ENCODE measurements around the gene CSTF2T. TPM values are rescaled to one million over a fixed set of nuclear protein-coding genes. Genes with fewer than 3 reads are reported as not detected.
"Not testable (repeated sequence)": the region's sequence is repeated elsewhere in the genome, so short reads cannot be mapped to it uniquely, and the experiment has no call there.

Gene CSTF2T
- total and polyA plus RNA-seq, 3 donors from 2014 or later, result 15.6 to 21.8 (median 19.0) TPM

GRCh38 chr10:51694086-51694768 is 5.2 kb downstream of the CSTF2T start:
- peaks cover 15% of the 10 kb centered on the region for H3K4me1 ChIP-seq
- no peak for DNase-seq
- no peaks in the 10 kb centered on the region for H3K36me3 ChIP-seq (ENCODE audit: low read depth, missing control alignments)
- no peak for TF ChIP-seq POLR2A (IDR thresholded peaks at IDR 0.05)
- TF ChIP-seq CTCF (IDR thresholded peaks at IDR 0.05), result no peak
- 65 to 69% methylated on average over 5 of the region's 5 CpGs for WGBS, 2 donors
- intact Hi-C loops (cut with DNase I; ENCODE audit: low total_unique reads), result no loop called here
- H3K27ac ChIP-seq, result no peak overlapping the region
- H3K27me3 ChIP-seq, result no peaks in the 10 kb centered on the region
- no peaks in the 10 kb centered on the region for H3K9me3 ChIP-seq
- no peak overlapping the region for H3K4me3 ChIP-seq

GRCh38 chr10:51691135-51691534 is 8.3 kb downstream of the CSTF2T start:
- Histone ChIP-seq H3K27me3 (no peaks in the 10 kb centered on the region), H3K4me3 (no peak overlapping the region), H3K36me3 (ENCODE audit: low read depth, missing control alignments) (no peaks in the 10 kb centered on the region), H3K27ac (no peak overlapping the region), H3K4me1 (peaks cover under 1% of the 10 kb centered on the region), H3K9me3 (no peaks in the 10 kb centered on the region)
- DNase-seq, result no peak
- intact Hi-C loops (cut with DNase I; ENCODE audit: low total_unique reads), result no loop called here
- 51 to 54% methylated on average over 4 of the region's 4 CpGs for WGBS, 2 donors
- TF ChIP-seq CTCF (IDR thresholded peaks at IDR 0.05), result no peak
- no peak for TF ChIP-seq POLR2A (IDR thresholded peaks at IDR 0.05)

GRCh38 chr10:51689536-51689935 is 9.9 kb downstream of the CSTF2T start:
- Histone ChIP-seq H3K27me3 (no peaks in the 10 kb centered on the region), H3K27ac (no peak overlapping the region), H3K9me3 (no peaks in the 10 kb centered on the region), H3K4me3 (no peak overlapping the region), H3K36me3 (ENCODE audit: low read depth, missing control alignments) (no peaks in the 10 kb centered on the region), H3K4me1 (no peaks in the 10 kb centered on the region)
- intact Hi-C loops (cut with DNase I; ENCODE audit: low total_unique reads), result no loop called here
- TF ChIP-seq POLR2A (IDR thresholded peaks at IDR 0.05), result no peak
- TF ChIP-seq CTCF (IDR thresholded peaks at IDR 0.05), result no peak
- WGBS, 2 donors, result 91 to 96% methylated on average over 3 of the region's 3 CpGs
- no peak for DNase-seq

GRCh38 chr10:51688826-51689225 is 10.6 kb downstream of the CSTF2T start:
- WGBS, 2 donors, result 85 to 93% methylated on average over 2 of the region's 2 CpGs
- H3K27me3 ChIP-seq; intact Hi-C loops (cut with DNase I; ENCODE audit: low total_unique reads); H3K4me1 ChIP-seq; DNase-seq; H3K36me3 ChIP-seq (ENCODE audit: low read depth, missing control alignments); H3K27ac ChIP-seq; H3K9me3 ChIP-seq; H3K4me3 ChIP-seq: not testable (repeated sequence)

- TF ChIP-seq CTCF (IDR thresholded peaks at IDR 0.05), result no peak
- no peak for TF ChIP-seq POLR2A (IDR thresholded peaks at IDR 0.05)
- intact Hi-C loops (cut with DNase I; ENCODE audit: low total_unique reads), result no loop called here
- 88 to 90% methylated on average over 1 of the region's 1 CpG for WGBS, 2 donors
- no peaks in the 10 kb centered on the region for H3K9me3 ChIP-seq
- no peaks in the 10 kb centered on the region for H3K4me1 ChIP-seq
- no peaks in the 10 kb centered on the region for H3K36me3 ChIP-seq (ENCODE audit: low read depth, missing control alignments)
- H3K27ac ChIP-seq, result no peak overlapping the region
- DNase-seq, result no peak
- no peak overlapping the region for H3K4me3 ChIP-seq
- H3K27me3 ChIP-seq, result no peaks in the 10 kb centered on the region
Measured at GRCh38 chr10:51687296-51687695, 12.1 kb downstream of the CSTF2T start.

Measured in testis (tissue), 3 donors.